K562 (cell line): ENCODE results near the gene CDH12. TPM values are rescaled to one million over a fixed set of nuclear protein-coding genes. Genes with fewer than 3 reads are reported as not detected.

Experiments
- HLTF ChIP-seq: fragments of 450-650 bp; IDR thresholded peaks from 2 replicates; pipeline ENCODE4 v1.6.1; 2016
- NFIC ChIP-seq: fragments of 450-650 bp; IDR thresholded peaks from 2 replicates; pipeline ENCODE4 v1.6.1; 2017; ENCODE audit warnings: mild to moderate bottlenecking, inconsistent platforms
- SAP30 ChIP-seq: fragments of 200-600 bp; sonication (generic); IDR thresholded peaks from 2 replicates; pipeline ENCODE4 v1.6.1; 2012; ENCODE audit warnings: borderline replicate concordance, low read depth, mild to moderate bottlenecking, moderate library complexity, low read length, control low read depth, inconsistent platforms; ENCODE audit not compliant: insufficient read depth, poor library complexity, severe bottlenecking
- ZNF165 ChIP-seq: fragments of 250-450 bp; sonication (Bioruptor Pico); IDR thresholded peaks from 2 replicates; pipeline ENCODE4 v1.4.0; 2020; ENCODE audit warnings: borderline replicate concordance
- ZNF354B ChIP-seq: fragments of 250-450 bp; sonication (Bioruptor Pico); IDR thresholded peaks from 2 replicates; pipeline ENCODE4 v1.4.0; 2020
- ZNF668 ChIP-seq: fragments of 250-450 bp; sonication (Bioruptor Pico); IDR thresholded peaks from 2 replicates; pipeline ENCODE4 v1.8.0; 2022; ENCODE audit warnings: mild to moderate bottlenecking, inconsistent platforms
- polyA plus RNA-seq, 8 experiments: library from polyadenylated mRNA; depleted of rRNA in 4 of 8; stranded (reverse) in 5 of 8; unstranded in 3 of 8; fragments of >200 nt; fragmentation: Nextera tagmentation in 2 of 8; fragmentation: Illumina TruSeq in 1 of 8; extraction: Ambion mirVana in 2 of 8; extraction: Trizol in 1 of 8; gene quantifications; 2 replicates each; pipeline versions ENCODE4 v1.2.1 to v1.2.3, GENCODE V29; 2011 to 2014; ENCODE audit warnings: inconsistent platforms in 1 of 8, missing spikeins in 1 of 8
- total RNA-seq, 7 experiments: library from RNA; depleted of rRNA in 6 of 7; stranded (reverse); fragments of >200 nt in 6 of 7; fragmentation: Illumina TruSeq in 2 of 7; extraction: Trizol in 2 of 7; gene quantifications; 2 replicates each; pipeline versions ENCODE4 v1.2.1 to v1.2.3, GENCODE V29; 2011 to 2021; ENCODE audit warnings: low replicate concordance in 1 of 7
- TF ChIP-seq, protein P1 (sequence below), 2 experiments: IDR thresholded peaks in 1 of 2; conservative IDR thresholded peaks in 1 of 2; 2 replicates each; pipeline ENCODE4 v1.6.1; 2016; ENCODE audit warnings: low read depth in 2 of 2, mild to moderate bottlenecking in 1 of 2, missing compliant biosample characterization in 1 of 2, missing genetic modification characterization in 1 of 2, moderate library complexity in 1 of 2
- TF ChIP-seq, protein P2 (sequence below): fragments of 250-450 bp; sonication (Bioruptor Pico); IDR thresholded peaks from 2 replicates; pipeline ENCODE4 v1.5.0; 2022; ENCODE audit warnings: mild to moderate bottlenecking

The CDH12 gene
- total and polyA plus RNA-seq, 9 of the 15 experiments (the other 6 are each of a cell fraction or from before 2014, with no cell fraction given) = 0.03 to 1.7 (median 0.37) TPM

DNA sequence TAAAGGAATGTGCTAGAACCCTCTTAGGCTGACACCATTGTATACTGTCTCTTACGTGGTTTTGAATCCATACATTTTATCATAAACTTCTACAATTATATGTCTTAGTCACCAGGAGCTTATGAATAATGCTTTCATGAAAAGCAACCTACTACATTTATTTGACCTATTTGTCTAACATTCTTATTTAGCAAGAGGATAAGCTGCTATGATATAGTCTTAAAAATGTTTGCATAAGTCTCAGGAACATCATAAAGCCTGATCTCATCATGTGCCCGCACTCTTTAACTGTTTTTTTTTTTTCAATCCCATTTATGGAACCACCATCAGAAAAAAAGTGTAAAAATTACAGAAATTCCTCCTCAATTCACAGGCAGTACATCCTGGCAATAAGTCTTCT, 59.7 kb downstream of the CDH12 start (continued):
- TF ChIP-seq, protein P1, sequence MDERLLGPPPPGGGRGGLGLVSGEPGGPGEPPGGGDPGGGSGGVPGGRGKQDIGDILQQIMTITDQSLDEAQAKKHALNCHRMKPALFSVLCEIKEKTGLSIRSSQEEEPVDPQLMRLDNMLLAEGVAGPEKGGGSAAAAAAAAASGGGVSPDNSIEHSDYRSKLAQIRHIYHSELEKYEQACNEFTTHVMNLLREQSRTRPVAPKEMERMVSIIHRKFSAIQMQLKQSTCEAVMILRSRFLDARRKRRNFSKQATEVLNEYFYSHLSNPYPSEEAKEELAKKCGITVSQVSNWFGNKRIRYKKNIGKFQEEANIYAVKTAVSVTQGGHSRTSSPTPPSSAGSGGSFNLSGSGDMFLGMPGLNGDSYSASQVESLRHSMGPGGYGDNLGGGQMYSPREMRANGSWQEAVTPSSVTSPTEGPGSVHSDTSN (CRISPR knock-in tag; IDR thresholded peaks at IDR 0.05; ENCODE audit: low read depth) = no peak
- TF ChIP-seq, protein P1 (tag; conservative IDR thresholded peaks at IDR 0.05; ENCODE audit: low read depth) = no peak
- TF ChIP-seq, protein P2, sequence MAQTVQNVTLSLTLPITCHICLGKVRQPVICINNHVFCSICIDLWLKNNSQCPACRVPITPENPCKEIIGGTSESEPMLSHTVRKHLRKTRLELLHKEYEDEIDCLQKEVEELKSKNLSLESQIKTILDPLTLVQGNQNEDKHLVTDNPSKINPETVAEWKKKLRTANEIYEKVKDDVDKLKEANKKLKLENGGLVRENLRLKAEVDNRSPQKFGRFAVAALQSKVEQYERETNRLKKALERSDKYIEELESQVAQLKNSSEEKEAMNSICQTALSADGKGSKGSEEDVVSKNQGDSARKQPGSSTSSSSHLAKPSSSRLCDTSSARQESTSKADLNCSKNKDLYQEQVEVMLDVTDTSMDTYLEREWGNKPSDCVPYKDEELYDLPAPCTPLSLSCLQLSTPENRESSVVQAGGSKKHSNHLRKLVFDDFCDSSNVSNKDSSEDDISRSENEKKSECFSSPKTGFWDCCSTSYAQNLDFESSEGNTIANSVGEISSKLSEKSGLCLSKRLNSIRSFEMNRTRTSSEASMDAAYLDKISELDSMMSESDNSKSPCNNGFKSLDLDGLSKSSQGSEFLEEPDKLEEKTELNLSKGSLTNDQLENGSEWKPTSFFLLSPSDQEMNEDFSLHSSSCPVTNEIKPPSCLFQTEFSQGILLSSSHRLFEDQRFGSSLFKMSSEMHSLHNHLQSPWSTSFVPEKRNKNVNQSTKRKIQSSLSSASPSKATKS (CRISPR knock-in tag) = no peak
- TF ChIP-seq HLTF (no peak), ZNF668 (CRISPR knock-in tag) (no peak), NFIC (no peak), ZNF354B (CRISPR knock-in tag) (no peak), ZNF165 (CRISPR knock-in tag) (no peak), SAP30 (no peak)
